Stimulated activated naive CD8-positive, alpha-beta T cell treated with anti-CD3 and anti-CD28 coated beads, Interleukin-15, Interleukin-2, amounts not matched to agents 100 U/mL and 50 U/mL, for 24 hours (primary cell): ENCODE measurements around the gene FRMD4A.

Source experiments
- ATAC-seq: fragments of 150-1000 bp; cut with Tn5 transposase; one replicate; pipeline ENCODE4 v1.10.0; 2021
- DNase-seq: peaks from one replicate; pipeline ENCODE4 v3.0.0; 2021

Gene FRMD4A

GRCh38 chr10:14340051-14340744 lies 9.5 kb upstream of the FRMD4A start:
- ATAC-seq (peak; percentile 23), DNase-seq (no peak)

- no peak for DNase-seq
- ATAC-seq: no peak
These were observed 6.0 kb upstream of the FRMD4A start for GRCh38 chr10:14336736-14337135.

GRCh38 chr10:14334771-14335170 lies 4.0 kb upstream of the FRMD4A start:
- DNase-seq: no peak
- no peak for ATAC-seq

GRCh38 chr10:14333606-14334005 lies 2.9 kb upstream of the FRMD4A start:
- no peak for DNase-seq
- ATAC-seq: no peak

- ATAC-seq: no peak
- DNase-seq: no peak
These were observed 2.2 kb upstream of the FRMD4A start for GRCh38 chr10:14332903-14333302.

GRCh38 chr10:14329746-14330173 lies 964 bp downstream of the FRMD4A start:
- DNase-seq (no peak), ATAC-seq (no peak)

- DNase-seq (no peak), ATAC-seq (no peak)
These were observed 1.6 kb downstream of the FRMD4A start for GRCh38 chr10:14328881-14329672.

GRCh38 chr10:14327527-14327926 lies 3.2 kb downstream of the FRMD4A start:
- no peak for DNase-seq
- no peak for ATAC-seq

- no peak for ATAC-seq
- no peak for DNase-seq
These were observed 4.1 kb downstream of the FRMD4A start for GRCh38 chr10:14326581-14326980.

- DNase-seq: peak; percentile 67
- no peak for ATAC-seq
These were observed 5.3 kb downstream of the FRMD4A start for GRCh38 chr10:14325325-14325955.

- ATAC-seq (no peak), DNase-seq (no peak)
These were observed 8.1 kb downstream of the FRMD4A start for GRCh38 chr10:14322526-14323188.

- DNase-seq: no peak
- ATAC-seq: no peak
These were observed 12.7 kb downstream of the FRMD4A start for GRCh38 chr10:14318007-14318406.

GRCh38 chr10:14312014-14312413 lies 18.7 kb downstream of the FRMD4A start:
- DNase-seq (no peak), ATAC-seq (no peak)

GRCh38 chr10:14311206-14311957 lies 19.3 kb downstream of the FRMD4A start:
- no peak for DNase-seq
- ATAC-seq: no peak

GRCh38 chr10:14309593-14309992 lies 21.1 kb downstream of the FRMD4A start:
- no peak for ATAC-seq
- no peak for DNase-seq

- ATAC-seq (no peak), DNase-seq (no peak)
These were observed 24.5 kb downstream of the FRMD4A start for GRCh38 chr10:14306190-14306589.

- no peak for ATAC-seq
- no peak for DNase-seq
These were observed 26.7 kb downstream of the FRMD4A start for GRCh38 chr10:14304046-14304445.

GRCh38 chr10:14302035-14302434 lies 28.7 kb downstream of the FRMD4A start:
- DNase-seq: no peak
- no peak for ATAC-seq

- ATAC-seq (no peak), DNase-seq (no peak)
These were observed 31.2 kb downstream of the FRMD4A start for GRCh38 chr10:14299556-14299955.

- ATAC-seq (no peak), DNase-seq (no peak)
These were observed 34.5 kb downstream of the FRMD4A start for GRCh38 chr10:14296065-14296709.

- no peak for ATAC-seq
- no peak for DNase-seq
These were observed 36.2 kb downstream of the FRMD4A start for GRCh38 chr10:14294347-14295059.
